Esophagus muscularis mucosa (tissue), 3 donors: ENCODE measurements around the gene GRIN2B.

Experiments used
- POLR2A ChIP-seq: fragments of 450-650 bp; IDR thresholded peaks from one replicate; pipeline ENCODE4 v1.6.1; 2017; ENCODE audit warnings: antibody characterized with exemption, moderate library complexity, mild to moderate bottlenecking, low read depth
- POLR2AphosphoS5 ChIP-seq, 2 donors: sonication (generic); formaldehyde crosslinking; IDR thresholded peaks; one replicate each; pipeline ENCODE4 v1.6.1; 2017; ENCODE audit warnings: antibody characterized with exemption in 2 of 2
- TF ChIP-seq, protein P1 (sequence below), 3 experiments: fragments of 200-600 bp in 2 of 3; fragments of 450-650 bp in 1 of 3; sonication (generic) in 2 of 3; IDR thresholded peaks; one replicate each; pipeline ENCODE4 v1.5.1; 2017 to 2019; ENCODE audit warnings: antibody characterized with exemption in 3 of 3, mild to moderate bottlenecking in 2 of 3, moderate library complexity in 1 of 3

- TF ChIP-seq, protein P1, sequence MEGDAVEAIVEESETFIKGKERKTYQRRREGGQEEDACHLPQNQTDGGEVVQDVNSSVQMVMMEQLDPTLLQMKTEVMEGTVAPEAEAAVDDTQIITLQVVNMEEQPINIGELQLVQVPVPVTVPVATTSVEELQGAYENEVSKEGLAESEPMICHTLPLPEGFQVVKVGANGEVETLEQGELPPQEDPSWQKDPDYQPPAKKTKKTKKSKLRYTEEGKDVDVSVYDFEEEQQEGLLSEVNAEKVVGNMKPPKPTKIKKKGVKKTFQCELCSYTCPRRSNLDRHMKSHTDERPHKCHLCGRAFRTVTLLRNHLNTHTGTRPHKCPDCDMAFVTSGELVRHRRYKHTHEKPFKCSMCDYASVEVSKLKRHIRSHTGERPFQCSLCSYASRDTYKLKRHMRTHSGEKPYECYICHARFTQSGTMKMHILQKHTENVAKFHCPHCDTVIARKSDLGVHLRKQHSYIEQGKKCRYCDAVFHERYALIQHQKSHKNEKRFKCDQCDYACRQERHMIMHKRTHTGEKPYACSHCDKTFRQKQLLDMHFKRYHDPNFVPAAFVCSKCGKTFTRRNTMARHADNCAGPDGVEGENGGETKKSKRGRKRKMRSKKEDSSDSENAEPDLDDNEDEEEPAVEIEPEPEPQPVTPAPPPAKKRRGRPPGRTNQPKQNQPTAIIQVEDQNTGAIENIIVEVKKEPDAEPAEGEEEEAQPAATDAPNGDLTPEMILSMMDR (IDR thresholded peaks at IDR 0.05), result no peak
- TF ChIP-seq POLR2A, result no peak
- TF ChIP-seq POLR2AphosphoS5 (IDR thresholded peaks at IDR 0.05), result no peak
Measured at GRCh38 chr12:13976880-13977279, 4.5 kb downstream of the GRIN2B start.
